ENCODE measurements around the gene ZNF513.
"Not testable (repeated sequence)": the region's sequence is repeated elsewhere in the genome, so short reads cannot be mapped to it uniquely, and the experiment has no call there.

The ZNF513 gene

DNA sequence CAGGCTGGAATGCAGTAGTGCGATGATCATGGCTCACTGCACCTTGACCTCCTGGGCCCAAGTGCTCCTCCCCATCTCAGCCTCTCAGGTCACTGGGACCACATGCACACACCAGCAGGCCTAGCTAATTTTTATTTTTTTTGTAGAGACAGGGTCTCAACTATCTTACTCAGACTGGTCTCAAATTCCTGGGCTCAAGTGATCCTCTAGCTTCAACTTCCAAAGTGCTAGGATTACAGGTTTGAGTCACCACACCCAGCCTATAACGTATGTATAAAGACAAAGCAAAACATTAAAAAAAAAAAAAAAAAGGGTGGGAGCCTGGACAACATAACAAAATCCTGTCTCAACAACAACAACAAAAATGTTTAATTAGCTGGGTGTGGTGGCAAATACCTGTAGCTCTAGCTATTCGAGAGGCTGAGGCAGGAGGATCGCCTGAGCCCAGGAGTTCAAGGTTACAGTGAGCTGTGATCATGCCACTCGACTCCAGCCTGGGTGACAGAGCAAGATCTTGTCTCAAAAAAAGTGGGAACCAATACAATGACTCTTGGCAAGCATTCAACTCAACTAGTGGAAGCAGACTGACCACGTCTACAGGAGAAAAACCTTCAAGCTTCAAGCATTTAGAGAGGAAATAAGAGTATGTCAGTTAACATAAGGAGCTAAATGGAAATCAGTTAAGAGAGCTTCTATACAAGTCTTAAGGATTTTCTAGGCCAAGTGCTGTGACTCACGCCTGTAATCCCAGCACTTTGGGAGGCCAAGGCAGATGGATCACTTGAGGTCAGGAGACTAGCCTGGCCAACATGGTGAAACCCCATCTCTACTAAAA is 26.6 kb downstream of the ZNF513 start:
- no peak for DNase-seq

DNA sequence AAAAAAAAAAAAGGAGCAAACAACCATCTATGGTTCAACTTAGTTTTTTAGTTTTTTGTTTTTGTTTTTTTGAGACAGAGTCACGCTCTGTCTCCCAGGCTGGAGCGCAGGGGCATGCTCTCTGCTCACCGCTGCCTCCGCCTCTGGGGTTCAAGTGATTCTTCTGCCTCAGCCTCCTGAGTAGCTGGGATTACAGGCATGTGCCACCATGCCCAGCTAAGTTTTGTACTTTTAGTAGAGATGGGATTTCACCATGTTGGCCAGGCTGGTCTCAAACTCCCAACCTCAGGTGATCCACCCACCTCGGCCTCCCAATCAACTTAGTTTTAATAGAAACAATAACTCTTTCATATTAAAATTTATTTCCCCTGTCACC is 27.2 kb downstream of the ZNF513 start:
- not testable (repeated sequence) for DNase-seq

DNA sequence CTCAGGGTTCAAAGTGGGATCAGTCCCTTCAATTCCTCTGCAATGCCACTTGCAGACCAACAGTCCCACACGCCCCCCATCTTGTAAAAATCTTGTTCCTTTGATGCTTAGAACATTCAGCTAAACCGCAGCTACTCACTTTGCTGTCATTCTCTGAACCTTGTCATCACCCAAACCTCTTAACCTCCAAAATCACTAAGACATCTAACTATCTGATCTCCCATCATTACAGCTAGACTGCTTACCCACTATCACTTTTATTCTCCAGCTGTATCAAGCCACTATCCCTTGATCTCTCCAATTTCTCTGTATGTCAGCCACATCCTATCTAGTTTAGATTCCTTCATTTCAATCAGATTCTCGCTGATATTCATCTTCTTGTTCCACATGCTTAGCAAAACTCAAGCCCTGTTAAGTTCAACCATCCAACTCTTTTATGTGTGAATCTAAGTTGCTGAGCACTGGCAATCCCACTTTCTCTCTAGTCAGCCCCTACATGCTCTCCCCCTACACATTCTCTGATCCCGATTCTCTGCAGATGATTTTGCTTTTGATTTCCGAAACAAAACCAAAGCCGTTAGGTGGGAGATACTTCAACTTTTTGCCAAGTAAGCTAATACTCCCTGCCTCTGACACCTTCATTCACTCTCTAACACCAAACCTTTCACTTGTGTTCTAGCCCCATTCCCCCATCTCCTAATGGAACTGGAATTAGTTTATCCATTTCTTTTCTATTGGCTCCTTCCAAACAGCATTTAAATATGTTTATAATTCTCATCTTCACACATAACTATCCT is 28.5 kb downstream of the ZNF513 start:
- DNase-seq = no peak

DNA sequence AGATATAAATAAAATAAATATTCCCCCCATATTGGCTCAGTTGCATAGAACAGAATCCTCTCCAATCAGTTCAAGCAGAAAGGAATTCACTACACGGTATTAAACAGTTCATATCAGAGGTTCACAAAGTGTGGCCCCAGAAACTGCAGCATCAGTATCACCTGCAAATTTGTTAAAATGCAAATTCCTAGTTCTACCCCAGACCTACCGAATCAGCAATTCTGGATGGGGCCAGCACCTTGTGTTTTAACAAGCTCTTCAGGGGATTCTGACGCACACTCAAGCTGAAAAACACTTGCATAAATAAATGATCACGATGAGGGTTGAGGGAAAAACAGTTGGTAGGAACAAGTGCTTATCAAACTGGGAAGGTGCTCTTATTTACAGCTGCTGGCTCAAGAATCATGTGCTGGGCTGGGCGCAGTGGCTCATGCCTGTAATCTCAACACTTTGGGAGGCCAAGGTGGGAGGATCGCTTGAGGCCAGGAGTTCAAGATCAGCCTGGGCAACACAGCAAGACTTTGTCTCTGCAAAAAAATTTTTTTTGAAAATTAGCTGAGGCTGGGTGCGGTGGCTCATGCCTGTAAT is 30.3 kb downstream of the ZNF513 start:
- DNase-seq = no peak

DNA sequence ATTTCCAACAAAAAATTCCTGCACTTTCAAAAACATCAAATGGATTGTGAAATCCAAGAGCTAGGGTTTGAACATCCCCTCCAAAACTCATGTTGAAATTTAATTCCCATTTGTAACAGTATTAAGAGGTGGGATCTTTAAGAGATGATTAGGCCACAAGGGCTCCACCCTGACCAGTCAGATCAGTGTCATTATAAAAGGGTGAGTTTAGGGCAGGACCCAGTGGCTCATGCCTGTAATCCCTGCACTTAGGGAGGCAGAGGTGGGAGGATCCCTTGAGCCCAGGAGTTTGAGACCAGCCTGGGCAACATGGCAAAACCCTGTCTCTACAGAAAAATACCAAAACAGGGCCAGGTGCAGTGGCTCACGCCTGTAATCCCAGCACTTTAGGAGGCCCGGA is 32.9 kb downstream of the ZNF513 start:
- DNase-seq = no peak

DNA sequence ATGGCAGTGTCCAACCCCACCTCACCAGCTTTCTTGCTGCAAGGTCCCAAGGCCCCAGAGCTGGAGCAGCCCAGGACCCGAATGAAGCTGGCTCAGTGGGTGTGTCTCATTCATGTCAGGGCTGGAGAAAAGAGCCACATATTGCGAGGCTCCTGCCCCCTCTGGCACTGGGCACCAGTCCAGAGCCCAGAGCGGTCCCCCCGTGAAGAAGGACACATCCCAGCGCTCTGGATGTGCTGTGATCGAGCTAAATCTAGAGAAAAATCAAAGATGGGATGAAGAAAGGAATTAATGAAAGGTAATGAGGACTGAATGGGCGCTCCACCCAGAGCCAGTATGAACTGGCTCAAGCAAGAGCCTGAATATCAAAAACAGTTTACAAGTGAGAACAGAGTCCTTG is 44.4 kb downstream of the ZNF513 start:
- no peak for DNase-seq

DNA sequence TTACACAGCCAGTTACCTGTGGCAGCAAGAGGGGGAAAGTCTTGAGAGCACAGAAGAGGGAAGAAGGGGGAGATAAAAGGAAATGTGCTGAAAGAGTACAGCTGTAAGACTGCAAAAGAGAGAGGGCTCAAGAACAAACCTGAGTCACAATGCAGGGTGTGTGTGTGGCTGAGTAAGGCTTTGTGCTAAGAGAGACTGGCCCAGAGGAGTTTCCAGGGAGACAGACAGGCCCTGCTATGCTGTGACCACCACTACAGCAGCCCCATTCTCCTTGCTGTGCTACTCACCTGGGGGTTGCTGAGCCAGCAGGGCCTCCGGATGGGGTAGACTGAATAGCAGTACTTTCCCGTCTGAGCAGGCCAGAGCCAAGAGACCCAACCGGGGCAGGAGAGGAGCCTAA is 45.2 kb downstream of the ZNF513 start:
- no peak for DNase-seq

All from NCI-H226 (cell line).